NCI-H2227 (cell line): ENCODE data around the gene UBTD2.
"Not testable (repeated sequence)": the region's sequence is repeated elsewhere in the genome, so short reads cannot be mapped to it uniquely, and the experiment has no call there.

ENCODE experiments used
- DNase-seq: peaks from one replicate; lab custom pipeline; 2025; ENCODE audit not compliant: unreplicated experiment; lab: John Stamatoyannopoulos, UW

The UBTD2 gene, protein sequence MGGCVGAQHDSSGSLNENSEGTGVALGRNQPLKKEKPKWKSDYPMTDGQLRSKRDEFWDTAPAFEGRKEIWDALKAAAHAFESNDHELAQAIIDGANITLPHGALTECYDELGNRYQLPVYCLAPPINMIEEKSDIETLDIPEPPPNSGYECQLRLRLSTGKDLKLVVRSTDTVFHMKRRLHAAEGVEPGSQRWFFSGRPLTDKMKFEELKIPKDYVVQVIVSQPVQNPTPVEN

DNA sequence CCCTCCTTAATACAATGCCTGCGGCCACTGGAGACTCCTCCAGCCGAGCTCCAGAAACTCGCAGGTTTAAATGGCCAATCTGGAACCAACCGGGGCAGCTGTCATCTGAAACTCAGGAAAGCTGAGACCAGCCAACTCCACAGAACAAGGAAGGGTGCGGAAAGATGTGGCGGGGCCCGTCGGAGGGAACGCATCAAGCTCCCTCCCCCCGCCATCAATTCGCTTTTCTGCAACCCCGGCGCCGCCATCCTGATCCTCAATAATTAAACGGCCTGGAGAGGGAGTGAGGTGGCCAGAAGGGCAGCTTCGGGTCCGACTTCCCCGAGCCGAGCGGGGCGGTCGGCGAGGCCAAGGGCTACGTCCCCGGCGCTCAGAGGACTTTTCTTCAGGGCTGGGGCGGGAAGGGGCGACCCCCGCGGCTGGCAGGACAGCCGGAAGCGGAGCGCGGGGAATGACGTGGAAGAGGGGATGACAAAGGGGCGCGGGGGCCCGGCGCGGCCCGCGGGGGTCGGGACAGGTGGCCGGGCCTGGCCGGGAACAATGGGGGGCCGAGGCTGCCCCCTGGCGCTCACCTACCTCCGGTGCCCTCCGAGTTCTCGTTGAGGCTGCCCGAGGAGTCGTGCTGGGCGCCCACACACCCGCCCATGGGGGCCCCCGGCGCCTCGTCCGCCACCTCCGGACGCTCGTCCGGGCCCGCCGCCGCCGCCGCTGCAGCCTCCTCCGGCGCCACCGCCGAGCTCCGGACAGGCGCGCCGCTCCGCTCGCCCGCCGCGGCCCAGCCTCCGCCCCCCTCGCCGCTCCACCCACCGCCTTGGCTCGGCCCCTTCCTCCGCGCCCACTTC is at the start of gene UBTD2:
Gene UBTD2 (minus strand): TSS at position 745 of the 842 bp plus-strand sequence. CDS start 99 bp downstream, at position 646.
- DNase-seq: peak; percentile 85

- not testable (repeated sequence) for DNase-seq
These were observed 43.3 kb upstream of the UBTD2 start for GRCh38 chr5:172326901-172327300.

GRCh38 chr5:172325452-172325851 is 41.9 kb upstream of the UBTD2 start:
- DNase-seq: no peak

DNA sequence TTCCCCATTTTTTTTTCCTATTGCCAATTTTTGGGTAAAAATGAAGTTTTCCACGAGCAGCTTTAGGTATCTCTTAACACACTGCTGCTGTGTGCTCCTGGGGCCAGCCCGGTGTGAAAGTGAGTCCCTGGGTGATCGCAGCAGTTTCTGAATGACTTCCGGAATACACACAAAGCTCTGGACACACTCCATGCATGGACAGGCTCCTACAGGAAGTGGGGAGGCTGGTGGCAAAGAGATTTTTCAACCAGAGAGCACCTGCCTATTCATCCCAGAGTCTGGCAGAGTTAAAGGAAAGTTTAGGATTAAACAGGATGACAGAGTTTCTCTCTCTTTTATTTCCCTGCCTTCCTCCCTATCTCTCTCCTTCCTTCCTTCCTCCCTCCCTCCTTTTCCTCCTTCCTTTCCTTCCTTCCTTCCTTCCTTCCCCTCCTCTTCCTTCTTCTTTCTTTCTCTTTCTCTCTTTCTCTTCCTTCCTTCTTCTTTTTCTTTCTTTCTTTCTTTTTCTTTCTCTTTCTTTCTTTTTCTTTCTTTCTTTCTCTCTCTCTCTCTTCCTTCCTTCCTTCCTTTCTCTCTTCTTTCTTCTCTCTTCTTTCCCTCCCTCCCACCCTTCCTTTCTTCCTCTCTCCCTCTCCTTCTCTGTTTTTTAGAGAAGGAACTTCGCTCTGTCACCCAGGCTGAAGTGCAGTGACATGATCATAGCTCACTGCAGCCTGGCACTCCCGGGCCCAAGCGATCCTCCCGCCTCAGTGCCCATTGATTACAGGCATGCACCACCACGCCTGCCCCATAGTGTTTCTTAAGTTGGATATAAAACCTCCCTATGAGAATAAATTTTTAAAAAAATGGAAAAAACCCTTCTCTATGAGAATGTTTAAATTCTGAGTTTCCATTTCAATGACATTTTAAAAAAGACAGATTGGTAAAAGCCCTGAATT is 38.7 kb upstream of the UBTD2 start:
- DNase-seq: no peak

GRCh38 chr5:172321593-172321992 is 38.0 kb upstream of the UBTD2 start:
- no peak for DNase-seq

- no peak for DNase-seq
These were observed 36.3 kb upstream of the UBTD2 start for GRCh38 chr5:172319708-172320441.

DNA sequence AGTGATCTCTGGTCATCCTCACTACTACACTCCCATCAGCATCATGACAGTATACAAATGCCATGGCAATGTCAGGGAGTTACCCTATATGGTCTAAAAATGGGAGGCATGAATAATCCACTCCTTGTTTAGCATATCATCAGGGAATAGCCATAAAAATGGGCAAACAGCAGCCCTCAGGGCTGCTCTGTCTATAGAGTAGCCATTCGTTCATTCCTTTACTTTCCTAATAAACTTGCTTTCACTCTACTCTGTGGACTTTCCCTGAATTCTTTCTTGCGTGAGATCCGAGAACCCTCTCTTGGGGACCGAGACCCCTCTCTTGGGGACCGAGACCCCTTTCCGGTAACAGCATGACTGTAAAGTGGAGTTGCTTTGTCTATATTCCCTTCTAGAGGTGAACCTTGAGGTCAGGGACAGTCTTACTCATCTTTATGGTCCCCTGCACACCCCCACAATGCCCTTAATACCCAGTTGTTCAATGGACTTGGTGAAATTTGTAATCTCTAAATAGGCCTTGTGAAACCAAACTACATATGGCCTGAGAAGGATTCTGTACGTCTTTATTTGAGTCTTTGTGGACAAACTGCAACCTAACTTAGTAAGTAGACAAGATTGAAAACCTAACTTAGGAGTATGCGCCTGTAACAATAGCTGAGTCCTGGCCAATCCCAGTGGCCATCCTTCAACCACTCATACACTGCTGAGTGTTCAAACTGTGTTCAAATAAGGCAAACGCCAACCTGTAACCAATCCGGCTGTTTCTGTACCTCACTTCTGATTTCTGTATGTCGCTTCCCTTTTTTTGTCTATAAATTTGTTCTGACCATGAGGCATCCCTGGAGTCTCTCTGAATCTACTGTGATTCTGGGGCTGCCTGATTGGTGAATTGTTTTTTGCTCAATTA is 32.3 kb upstream of the UBTD2 start:
- DNase-seq: no peak

DNA sequence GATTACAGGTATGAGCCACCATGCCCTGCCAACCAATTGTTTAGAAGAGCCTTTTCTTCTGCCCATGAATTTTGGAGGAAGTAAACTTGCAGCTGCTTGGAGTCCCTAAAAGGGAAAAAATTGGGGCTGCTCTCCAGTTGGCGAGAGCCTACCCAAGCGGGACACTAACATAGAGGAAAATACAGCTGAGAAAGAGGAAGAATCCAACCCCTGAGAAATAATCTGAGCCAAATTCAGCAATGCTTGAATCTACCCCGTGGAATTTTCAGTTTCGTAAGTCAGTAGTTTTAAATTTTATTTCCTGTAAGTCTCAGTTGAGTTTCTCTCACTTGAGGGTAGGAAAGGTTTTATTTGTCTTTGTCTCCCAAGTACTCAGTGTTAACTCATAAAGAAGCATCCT is 30.4 kb upstream of the UBTD2 start:
- DNase-seq: no peak

DNA sequence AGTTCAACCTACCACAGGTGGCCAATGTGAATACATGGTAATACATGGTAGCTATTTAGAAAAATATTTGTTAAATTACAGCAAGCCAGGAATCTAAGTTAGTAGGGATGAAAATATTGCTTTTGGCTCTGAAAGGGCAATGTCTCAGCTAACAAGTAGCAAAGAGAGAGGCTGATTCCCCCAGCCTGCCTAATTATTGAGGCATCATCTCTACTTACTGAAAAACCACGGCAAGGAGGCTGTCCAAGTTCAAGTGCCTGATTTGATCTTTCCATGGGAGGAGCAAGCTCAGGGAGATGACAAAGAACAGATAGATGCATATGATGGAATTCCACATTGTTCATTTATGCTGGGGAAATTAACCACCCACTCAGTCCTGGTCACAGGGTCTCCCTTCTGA is 28.7 kb upstream of the UBTD2 start:
- peak; percentile 3 for DNase-seq

DNA sequence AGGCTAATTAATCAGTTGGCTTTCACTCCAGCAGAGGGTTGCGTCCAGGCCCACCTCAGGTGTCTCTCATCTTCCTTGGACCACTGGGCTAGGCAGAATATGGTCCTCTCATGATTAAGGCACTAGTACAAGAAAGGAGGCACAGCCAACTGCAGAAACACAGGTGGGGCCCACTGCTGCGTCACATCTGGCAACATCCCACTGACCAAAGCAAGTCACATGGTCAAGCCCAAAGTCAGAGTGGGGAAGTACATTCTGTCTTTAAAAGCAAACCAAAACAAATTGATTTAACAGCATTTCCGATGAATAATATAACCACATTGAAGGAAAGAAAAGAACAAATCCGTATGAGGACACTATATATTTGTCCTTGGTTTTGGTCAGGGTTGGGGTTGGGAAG is 28.0 kb upstream of the UBTD2 start:
- no peak for DNase-seq

- DNase-seq: no peak
These were observed 27.5 kb upstream of the UBTD2 start for GRCh38 chr5:172311026-172311425.

DNA sequence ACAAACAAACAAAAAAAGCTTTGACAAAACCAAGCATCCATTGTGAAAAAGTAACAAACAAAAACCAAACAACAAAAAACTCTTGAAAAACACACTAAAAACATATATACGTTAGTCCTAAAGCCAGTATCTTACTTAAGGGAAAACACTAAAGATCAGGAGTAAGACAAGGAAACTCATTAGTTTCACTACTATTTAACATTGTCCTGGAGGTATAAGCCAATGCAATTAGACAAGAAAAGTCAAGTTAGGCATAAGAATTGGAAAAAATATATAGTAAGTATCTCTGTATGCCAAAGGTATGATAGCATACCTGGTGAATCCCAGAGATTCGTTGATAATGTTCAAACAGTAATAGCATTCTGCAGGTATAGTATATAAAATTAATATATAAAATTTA is 21.8 kb upstream of the UBTD2 start:
- no peak for DNase-seq

GRCh38 chr5:172303572-172304335 is 20.2 kb upstream of the UBTD2 start:
- DNase-seq: no peak

DNA sequence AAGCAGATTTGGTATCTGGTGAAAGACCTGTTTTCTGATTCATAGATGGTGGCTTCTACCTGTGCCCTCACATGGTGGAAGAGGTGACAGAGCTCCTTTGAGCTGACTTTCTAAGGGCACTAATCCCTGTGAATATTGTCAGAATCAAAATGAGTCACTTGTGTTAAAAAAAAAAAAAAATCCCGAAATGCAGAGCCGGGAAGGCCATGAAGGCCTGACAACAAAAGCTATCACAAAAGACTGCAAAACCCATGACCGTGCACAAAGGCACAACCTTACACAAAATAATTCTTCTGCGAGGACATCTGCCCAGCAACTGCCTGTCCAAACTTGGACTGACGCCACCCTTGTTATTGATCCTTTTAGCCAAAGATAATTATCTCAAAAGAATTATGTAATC is 19.6 kb upstream of the UBTD2 start:
- no peak for DNase-seq

DNA sequence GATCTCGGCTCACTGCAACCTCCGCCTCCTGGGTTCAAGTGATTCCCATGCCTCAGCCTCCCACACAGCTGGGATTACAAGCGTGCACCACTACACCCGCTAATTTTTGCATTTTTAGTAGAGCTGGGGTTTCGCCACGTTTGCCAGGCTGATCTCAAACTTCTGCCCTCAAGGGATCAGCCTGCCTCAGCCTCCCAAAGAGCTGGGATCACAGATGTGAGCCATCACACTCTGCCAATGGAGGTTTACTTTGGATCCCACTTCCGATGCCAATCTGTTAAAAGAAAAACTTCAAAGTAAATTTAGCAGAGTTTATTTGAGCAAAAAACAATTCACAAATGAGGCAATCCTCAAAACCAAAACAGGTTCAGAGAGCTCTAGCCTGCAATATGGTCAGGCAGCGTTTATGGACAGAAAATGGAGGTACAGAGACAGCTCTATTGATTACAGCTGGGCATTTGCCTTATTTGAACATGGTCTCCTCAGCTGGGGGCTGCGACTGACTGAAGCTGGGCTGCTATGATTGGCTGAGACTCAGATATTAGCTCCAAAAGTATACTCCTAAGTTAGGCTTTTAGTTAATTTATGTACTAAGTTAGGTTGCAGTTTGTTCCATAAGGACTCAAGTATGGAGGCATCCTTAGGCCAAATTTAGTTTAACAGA is 18.6 kb upstream of the UBTD2 start:
- no peak for DNase-seq

GRCh38 chr5:172299916-172300439 is 16.4 kb upstream of the UBTD2 start:
- no peak for DNase-seq

DNA sequence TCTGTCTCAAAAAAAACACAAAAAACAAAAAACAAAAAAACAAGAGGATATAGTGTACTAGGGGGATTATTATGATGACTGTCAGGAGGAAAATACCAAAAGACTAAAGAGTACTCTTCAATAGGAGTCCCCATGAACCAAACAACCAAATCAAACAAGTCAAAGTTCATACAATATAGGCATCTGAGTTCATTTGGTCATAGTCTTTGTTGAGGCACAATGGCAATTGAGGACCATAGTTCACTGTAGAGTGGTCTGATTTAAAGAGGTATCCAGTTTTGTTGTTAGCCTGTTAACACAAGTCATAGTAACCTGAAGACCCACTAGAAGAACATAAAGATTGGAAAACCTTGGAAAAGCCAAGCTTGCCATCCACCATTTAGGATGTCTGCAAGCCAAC is 11.3 kb upstream of the UBTD2 start:
- no peak for DNase-seq

DNA sequence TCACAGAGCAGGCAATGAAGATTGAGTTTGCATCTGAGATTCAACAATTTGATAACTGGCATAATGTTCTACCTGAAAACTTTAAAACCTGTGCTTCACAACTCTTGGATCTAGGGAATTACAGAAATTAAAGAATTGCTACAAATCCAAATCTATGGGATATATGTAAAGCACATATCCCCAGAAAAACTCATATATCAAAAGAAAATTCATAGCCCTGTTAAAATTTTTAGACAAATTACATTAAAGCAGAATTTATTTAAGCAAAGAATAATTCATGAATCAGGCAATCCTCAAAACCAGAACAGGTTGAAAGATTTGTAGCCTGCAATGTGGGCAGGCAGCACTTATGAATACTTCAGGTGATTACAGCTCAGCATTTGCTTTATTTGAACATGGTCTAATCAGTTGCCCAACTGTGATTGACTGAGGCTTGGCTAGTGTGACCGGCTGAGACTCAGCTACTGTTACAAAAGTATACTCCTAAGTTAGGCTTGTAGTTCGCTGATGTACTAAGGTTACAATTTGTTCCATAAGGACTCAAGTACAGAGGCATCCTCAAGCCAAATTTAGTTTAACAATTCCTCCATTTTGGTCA is 10.3 kb upstream of the UBTD2 start:
- DNase-seq: no peak
